GM18505 (cell line): ENCODE results near the gene MRPL41.
A peak's percentile ranks its signal among the peaks of the same experiment; 100 is the strongest.
"Not testable (repeated sequence)": the region's sequence is repeated elsewhere in the genome, so short reads cannot be mapped to it uniquely, and the experiment has no call there.

ENCODE experiments used
- ATAC-seq: cut with Tn5 transposase; IDR thresholded peaks from one replicate; pipeline ENCODE4 v1.9.1; 2021; ENCODE audit not compliant: unreplicated experiment
- POLR2A ChIP-seq: IDR thresholded peaks from 4 replicates; pipeline ENCODE4 v1.6.1; 2011; ENCODE audit warnings: borderline replicate concordance; ENCODE audit not compliant: insufficient read depth, insufficient read length; ENCODE audit errors: extremely low read depth

The MRPL41 gene

GRCh38 chr9:137534256-137535119 lies 17.2 kb upstream of the MRPL41 start:
- no peak for ATAC-seq
- TF ChIP-seq POLR2A, result no peak

GRCh38 chr9:137535120-137535428 lies 16.6 kb upstream of the MRPL41 start:
- ATAC-seq, result no peak
- TF ChIP-seq POLR2A, result no peak

- not testable (repeated sequence) for ATAC-seq
Observed at GRCh38 chr9:137536594-137537131, 15.0 kb upstream of the MRPL41 start.

GRCh38 chr9:137538058-137538457 lies 13.6 kb upstream of the MRPL41 start:
- ATAC-seq, result no peak
- TF ChIP-seq POLR2A, result no peak

- TF ChIP-seq POLR2A, result no peak
- ATAC-seq, result no peak
Observed at GRCh38 chr9:137540536-137540935, 11.1 kb upstream of the MRPL41 start.

GRCh38 chr9:137542486-137542885 lies 9.2 kb upstream of the MRPL41 start:
- TF ChIP-seq POLR2A, result no peak
- no peak for ATAC-seq

- TF ChIP-seq POLR2A, result no peak
Observed at GRCh38 chr9:137543237-137543963, 8.3 kb upstream of the MRPL41 start.

GRCh38 chr9:137544176-137544760 lies 7.4 kb upstream of the MRPL41 start:
- ATAC-seq, result no peak
- no peak for TF ChIP-seq POLR2A

More at GRCh38 chr9:137543237-137543963, 8.3 kb upstream of the MRPL41 start:
- ATAC-seq, result no peak

- TF ChIP-seq POLR2A, result no peak
- no peak for ATAC-seq
Observed at GRCh38 chr9:137545123-137545522, 6.6 kb upstream of the MRPL41 start.

- ATAC-seq, result no peak
- no peak for TF ChIP-seq POLR2A
Observed at GRCh38 chr9:137547687-137548543, 3.8 kb upstream of the MRPL41 start.

GRCh38 chr9:137550231-137550621 lies 1.5 kb upstream of the MRPL41 start, which contains the start of gene PNPLA7:
PNPLA7 (minus strand) TSS chr9:137550402; CDS start chr9:137550197, 205 bp downstream.
- TF ChIP-seq POLR2A, result no peak
- ATAC-seq, result no peak

- ATAC-seq, result not testable (repeated sequence)
Observed at GRCh38 chr9:137550958-137551263, 768 bp upstream of the MRPL41 start.

GRCh38 chr9:137552022-137552768 lies 516 bp downstream of the MRPL41 start:
- peak; percentile 22 for ATAC-seq
- no peak for TF ChIP-seq POLR2A

GRCh38 chr9:137553654-137554053 lies 2.0 kb downstream of the MRPL41 start:
- ATAC-seq, result not testable (repeated sequence)
